Fibroblast of skin of back (primary cell): ENCODE data around the gene PI4KB. TPM values are rescaled to one million over a fixed set of nuclear protein-coding genes. Genes with fewer than 3 reads are reported as not detected.
"Not testable (repeated sequence)": the region's sequence is repeated elsewhere in the genome, so short reads cannot be mapped to it uniquely, and the experiment has no call there.

Source experiments
- DNase-seq: peaks from one replicate; pipeline ENCODE4 v3.0.0-alpha.2; 2013
- polyA plus RNA-seq, 2 experiments: library from polyadenylated mRNA; unstranded; fragments of 120-200 nt; gene quantifications; one replicate each; pipeline ENCODE4 v1.2.1, GENCODE V29; 2013; ENCODE audit not compliant: insufficient read length in 2 of 2

Gene PI4KB
- 51.9 TPM for polyA plus RNA-seq (2013, experiment 1 of 2; ENCODE audit: insufficient read length)
- 35.4 TPM for polyA plus RNA-seq (2013, experiment 2 of 2; ENCODE audit: insufficient read length)

- DNase-seq, result peak; percentile 98
Measured at GRCh38 chr1:151327223-151327902, at the start of gene PI4KB. TSS of gene PI4KB (minus strand) at chr1:151327416. CDS start at chr1:151316481, 10,935 bp downstream.

- no peak for DNase-seq
Measured at GRCh38 chr1:151373196-151373595, 46.0 kb upstream of the PI4KB start.

- peak; percentile 66 for DNase-seq
Measured at GRCh38 chr1:151372058-151372934, 45.1 kb upstream of the PI4KB start, which contains the start of gene SELENBP1. TSS of gene SELENBP1 (minus strand) at chr1:151372705. CDS start at chr1:151372641, 64 bp downstream.

DNA sequence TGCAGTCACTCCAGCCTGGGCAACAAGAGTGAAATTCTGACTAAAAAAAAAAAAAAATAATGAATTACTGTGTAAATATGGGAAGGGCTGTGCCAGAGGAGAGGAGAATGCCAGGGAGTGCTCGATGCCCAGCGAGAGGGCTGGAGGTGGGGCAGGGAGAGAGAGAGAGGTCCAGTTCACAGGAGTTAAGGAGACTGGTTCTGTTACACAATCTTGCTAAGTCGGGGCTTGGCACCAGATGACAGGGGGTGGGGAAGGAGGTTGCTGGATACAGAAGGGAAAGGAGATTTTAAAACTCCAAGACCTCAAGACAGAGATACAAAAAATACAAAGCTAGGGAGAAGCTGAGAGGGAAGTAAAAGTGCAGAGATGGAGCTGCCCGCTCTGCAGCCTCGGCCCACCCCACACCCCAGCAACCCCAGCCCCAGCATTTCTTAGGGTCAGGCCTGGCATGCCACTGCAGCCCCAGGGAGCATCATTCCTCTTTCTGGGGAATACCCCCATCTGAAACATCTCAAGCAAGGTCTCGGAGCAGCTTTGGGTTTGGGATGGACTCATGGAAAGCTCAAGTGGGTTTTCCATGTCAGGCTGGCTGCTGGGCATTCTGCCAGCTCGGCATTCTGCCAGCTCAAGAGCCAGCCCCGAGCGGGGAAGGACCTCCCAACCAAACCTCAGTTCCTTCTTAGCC, 44.3 kb upstream of the PI4KB start:
- peak; percentile 25 for DNase-seq

DNA sequence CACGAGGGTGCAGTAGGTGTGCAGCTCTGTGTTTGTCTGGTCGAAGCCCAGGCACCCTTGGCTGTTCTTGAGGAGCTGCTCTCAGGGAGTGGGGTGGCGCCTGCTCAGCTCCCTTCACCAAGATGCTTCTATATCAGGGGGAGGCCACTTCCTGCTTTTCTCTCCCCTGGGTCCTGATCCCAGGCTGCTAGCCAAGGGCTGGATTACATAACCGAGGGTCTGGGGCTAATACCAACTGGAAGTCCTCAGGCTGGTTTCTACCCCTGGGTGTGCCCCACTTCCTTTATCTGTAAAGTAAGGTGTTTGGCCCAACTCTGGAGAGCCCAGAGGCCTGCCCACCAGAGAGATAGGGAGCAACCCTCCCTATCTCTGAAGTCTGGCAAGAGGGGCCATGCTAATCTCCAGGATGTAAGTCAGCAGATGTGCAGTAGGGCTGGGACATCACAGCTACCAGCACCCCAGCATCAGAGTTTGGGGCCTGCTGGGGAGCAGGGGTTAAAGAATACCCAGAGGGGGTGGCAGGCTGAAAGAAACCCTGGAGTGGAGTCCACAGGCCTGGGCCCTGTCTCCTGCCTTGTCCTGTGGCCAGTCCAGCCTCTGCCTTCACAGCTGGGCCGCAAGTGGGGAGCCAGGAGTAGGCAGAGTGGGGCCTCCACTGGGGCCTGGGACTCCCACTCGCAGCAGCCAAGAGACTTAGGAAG, 43.1 kb upstream of the PI4KB start:
- DNase-seq, result no peak

DNA sequence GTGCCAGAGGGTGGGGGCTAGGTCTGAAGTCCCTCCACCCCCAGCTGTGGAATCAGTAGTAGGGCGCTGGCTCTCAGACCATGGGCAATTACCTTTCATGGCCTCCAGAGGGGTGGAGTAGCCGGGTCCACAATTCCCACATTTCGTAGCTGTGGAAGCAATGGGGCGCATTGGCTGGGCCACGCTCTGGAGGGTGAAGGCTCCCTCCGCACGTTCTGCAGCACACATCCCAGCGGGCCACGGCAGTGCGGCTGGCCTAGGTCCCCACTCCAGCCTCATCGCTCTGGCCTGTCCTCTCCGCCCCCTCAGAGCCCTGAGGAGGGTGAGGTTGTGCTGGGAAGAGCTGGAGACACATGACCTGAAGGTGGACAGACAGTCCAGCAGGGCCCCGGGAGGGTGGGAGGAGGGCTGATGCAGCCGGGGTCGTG, 42.4 kb upstream of the PI4KB start:
- no peak for DNase-seq

DNA sequence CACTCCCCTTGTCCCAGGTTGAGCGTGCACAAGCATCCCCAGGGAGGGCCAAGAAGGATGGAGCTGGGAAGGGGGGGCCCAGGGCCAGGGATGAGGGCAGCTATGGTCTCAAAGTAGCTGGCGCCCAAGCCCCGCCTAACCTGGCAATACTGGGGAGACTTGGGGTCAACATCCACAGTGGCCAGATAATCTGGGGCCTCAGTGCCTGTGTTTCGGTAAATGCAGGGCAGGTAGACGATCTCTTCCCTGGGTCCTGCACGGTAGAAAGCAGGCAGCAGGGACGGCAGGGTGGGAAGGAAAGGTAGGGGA, 42.0 kb upstream of the PI4KB start:
- DNase-seq, result no peak

DNA sequence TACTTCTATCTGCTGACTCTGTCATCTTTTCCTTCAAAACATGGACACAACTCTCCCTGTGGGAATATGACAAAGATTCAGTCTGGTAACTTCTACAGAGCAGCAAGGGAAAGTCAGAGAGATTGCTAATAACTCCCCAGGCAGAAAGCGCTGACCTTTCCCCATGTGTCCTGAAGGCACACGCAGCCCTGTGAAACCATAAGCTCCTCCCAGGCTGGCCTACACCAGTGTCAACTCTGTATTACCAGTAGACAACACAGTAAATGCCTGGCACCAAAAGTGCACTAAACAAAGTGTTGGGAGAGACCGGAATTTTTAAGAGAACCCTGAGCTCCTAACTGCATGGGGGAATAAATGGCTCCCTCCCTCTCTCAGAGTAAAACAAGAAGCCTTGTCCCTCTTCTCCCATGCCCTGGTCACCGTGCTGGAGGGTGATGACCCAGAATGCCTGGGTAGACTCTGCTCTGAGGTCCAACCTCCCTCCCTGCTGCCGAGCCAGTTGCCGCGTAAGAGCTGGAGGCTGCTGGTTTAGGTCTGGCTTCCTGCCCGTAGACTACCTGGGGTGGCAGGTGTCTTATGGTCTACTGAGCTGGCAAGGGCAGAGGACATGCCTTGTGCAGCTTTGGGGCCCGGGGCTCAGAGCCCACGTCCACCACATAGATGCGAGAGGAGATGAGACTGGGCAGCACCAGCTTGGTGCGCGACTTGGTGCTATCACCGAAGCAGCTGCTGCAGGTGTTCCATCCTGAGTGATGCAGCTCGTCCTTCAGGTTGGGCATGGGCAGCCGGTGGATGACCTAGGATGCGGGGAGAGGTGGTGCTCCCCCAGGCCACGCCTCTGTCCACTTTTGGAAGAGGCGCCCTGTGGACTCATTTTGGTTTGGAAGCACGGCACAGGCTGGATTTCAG, 41.4 kb upstream of the PI4KB start:
- DNase-seq, result no peak

- DNase-seq, result no peak
Measured at GRCh38 chr1:151367658-151368392, 40.6 kb upstream of the PI4KB start.

DNA sequence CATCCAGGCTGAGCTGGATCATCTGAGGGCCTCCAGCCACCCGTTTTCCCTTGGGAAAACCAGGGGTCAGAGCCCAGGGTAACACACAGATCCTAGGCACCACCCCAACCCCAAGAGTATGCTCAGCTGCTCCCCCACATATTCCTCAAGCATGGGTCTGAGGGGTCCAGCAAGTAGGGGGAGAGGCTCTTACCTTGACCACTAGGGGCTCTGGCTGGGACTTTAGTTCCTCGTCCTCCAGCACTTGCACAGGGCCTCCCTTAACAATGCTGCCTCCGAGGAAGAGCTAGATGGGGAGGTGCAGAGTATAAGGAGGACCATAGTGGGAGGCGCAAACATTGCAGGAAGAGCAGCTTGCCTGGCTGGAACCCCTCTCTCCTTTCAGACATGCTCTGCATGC, 37.8 kb upstream of the PI4KB start:
- no peak for DNase-seq

DNA sequence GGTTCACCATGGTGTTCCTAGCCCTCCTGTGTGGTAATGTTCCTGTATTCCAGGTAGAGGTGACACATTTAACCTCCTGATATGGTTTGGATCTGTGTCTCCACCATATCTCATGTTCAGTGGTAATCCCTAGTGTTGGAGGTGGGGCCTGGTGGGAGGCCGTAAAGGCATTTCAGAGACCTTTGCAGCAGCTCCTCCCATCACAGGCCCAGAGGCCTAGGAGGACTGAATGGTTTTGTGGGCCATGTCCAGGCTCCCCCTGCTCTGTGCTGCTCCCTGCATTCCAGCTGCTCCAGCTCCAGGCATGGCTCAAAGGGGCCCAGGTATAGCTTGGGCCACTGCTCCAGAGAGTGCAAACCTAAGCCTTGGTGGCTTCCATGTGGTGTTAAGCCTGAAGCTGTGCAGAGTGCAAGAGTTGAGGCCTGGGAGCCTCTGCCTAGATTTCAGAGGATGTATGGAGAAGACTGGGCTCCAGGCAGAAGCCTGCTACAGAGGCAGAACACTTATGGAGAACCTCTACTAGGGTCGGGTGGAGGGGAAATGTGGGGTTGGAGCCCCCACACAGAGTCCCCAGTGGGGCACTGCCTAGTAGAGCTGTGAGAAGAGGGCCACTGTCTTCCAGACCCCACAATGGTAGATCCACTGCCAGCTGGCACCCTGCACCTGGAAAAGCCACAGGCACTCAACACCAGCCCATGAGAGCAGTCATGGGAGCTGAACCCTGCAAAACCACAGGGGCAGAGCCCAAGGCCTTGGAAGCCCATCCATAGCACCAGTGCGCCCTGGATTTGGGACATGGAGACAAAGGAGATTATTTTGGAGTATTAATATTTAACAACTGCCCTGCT, 35.3 kb upstream of the PI4KB start:
- no peak for DNase-seq

- no peak for DNase-seq
Measured at GRCh38 chr1:151361883-151362282, 34.7 kb upstream of the PI4KB start.

- peak; percentile 27 for DNase-seq
Measured at GRCh38 chr1:151356696-151357095, 29.5 kb upstream of the PI4KB start.

- DNase-seq, result peak; percentile 37
Measured at GRCh38 chr1:151352021-151352718, 25.0 kb upstream of the PI4KB start.

- DNase-seq, result not testable (repeated sequence)
Measured at GRCh38 chr1:151350323-151350722, 23.1 kb upstream of the PI4KB start.

- no peak for DNase-seq
Measured at GRCh38 chr1:151347523-151348246, 20.5 kb upstream of the PI4KB start.

DNA sequence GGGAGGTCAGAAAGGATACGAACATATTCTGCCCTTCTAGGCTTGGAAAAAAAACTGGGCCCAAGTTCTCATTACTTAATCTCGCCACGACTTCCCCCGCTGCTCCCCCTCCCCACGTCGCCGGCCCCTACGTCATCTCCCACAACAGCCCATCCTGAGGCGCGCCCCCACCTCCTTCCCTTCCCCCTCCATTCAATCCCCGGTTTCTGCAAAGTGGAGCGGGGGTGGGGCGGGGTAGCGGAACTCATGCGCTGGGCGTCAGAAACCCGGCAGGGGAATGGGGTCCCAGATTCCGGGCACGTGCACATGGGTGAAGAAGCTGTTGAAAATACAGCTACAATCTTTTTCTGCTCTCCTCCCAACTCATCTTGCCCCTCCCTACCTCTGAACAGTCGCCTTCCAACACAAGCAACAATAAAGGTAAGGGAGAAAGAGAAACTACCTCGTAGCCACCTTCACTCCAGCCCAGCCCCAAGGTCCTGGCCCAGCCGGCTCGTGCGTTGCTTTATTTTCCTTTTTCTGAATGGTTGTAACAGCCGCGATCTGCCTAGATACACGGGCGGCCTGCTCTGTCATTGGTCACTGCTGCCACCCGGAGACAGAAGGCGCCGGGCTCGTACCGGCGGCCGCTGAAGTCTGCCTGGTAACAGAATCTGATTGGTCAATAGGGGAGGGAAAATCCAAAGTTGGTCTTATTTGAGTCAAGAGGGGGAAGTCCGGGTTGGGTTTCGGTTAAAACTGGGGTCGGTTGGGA, 19.7 kb upstream of the PI4KB start, which contains the start of gene RFX5:
Gene RFX5, minus strand, starts transcription at position 484 of the 754 bp plus-strand sequence. CDS start 932 bp downstream, outside the sequence.
- DNase-seq, result peak; percentile 98
